Calu3 (cell line): Measurements from ENCODE around the gene FMO3. TPM values are rescaled to one million over a fixed set of nuclear protein-coding genes. Genes with fewer than 3 reads are reported as not detected.

Experiments
- BruUV-seq: library from RNA; stranded (reverse); fragments of 400-500 nt; replicated peaks from 2 replicates; lab custom pipeline; 2021; lab: Mats Ljungman, UMichigan
- CTCF ChIA-PET: fragments of 300-600 bp; sonication (Branson Sonifier 250); formaldehyde crosslinking; loops from one replicate; lab custom pipeline; 2022; ENCODE audit warnings: antibody characterized with exemption; lab: Charles Lee
- DNase-seq: peaks from one replicate; pipeline ENCODE4 v3.0.0; 2022
- H3K27ac Mint-ChIP-seq: one replicate; pipeline ENCODE4 v1.8.0; 2022; ENCODE audit warnings: mixed read lengths; ENCODE audit not compliant: unreplicated experiment
- H3K27me3 Mint-ChIP-seq: one replicate; pipeline ENCODE4 v1.8.0; 2022; ENCODE audit warnings: mixed read lengths; ENCODE audit not compliant: unreplicated experiment
- H3K36me3 Mint-ChIP-seq: one replicate; pipeline ENCODE4 v1.8.0; 2022; ENCODE audit warnings: mild to moderate bottlenecking, moderate library complexity, mixed read lengths; ENCODE audit not compliant: insufficient read depth, unreplicated experiment
- H3K4me1 Mint-ChIP-seq: one replicate; pipeline ENCODE4 v1.8.0; 2022; ENCODE audit warnings: mild to moderate bottlenecking, low read depth, mixed read lengths; ENCODE audit not compliant: unreplicated experiment
- H3K4me3 Mint-ChIP-seq: one replicate; pipeline ENCODE4 v1.8.0; 2022; ENCODE audit warnings: mild to moderate bottlenecking, low read depth, moderate library complexity, mixed read lengths; ENCODE audit not compliant: unreplicated experiment
- H3K9me3 Mint-ChIP-seq: one replicate; pipeline ENCODE4 v1.8.0; 2022; ENCODE audit warnings: low read depth, mixed read lengths; ENCODE audit not compliant: unreplicated experiment
- CTCF ChIP-seq: fragments of 200-600 bp; IDR thresholded peaks from one replicate; pipeline ENCODE4 v1.8.0; 2022; ENCODE audit warnings: antibody characterized with exemption; ENCODE audit not compliant: unreplicated experiment
- intact Hi-C: fragments of 100-400 bp; cut with micrococcal nuclease; formaldehyde crosslinking; loops from one replicate; pipeline ENCODE4 v1.10.0; 2022; ENCODE audit not compliant: unreplicated experiment
- microRNA-seq: library from miRNA; unstranded; fragments of <30 nt; microRNA quantifications from one replicate; pipeline ENCODE4 v1.2.0, GENCODE V29; 2022
- total RNA-seq: library from RNA; stranded (reverse); gene quantifications from 2 replicates; pipeline ENCODE4 v1.2.3, GENCODE V29; 2022

FMO3 gene
- total RNA-seq, 1 experiment from 2014 or later, result not detected

GRCh38 chr1:171166361-171166760 lies 75.7 kb downstream of the FMO3 start:
- TF ChIP-seq CTCF, result no peak
- CTCF ChIA-PET, result no interaction called here
- DNase-seq, result no peak
- Mint-ChIP-seq H3K27me3 (no peaks in the 10 kb centered on the region), H3K9me3 (peaks cover 8% of the 10 kb centered on the region), H3K36me3 (no peaks in the 10 kb centered on the region), H3K4me3 (no peak overlapping the region), H3K27ac (no peak overlapping the region), H3K4me1 (peaks cover 3% of the 10 kb centered on the region)
- intact Hi-C loops, result no loop called here
- no TSS peak for BruUV-seq

Small RNA genes within 50 kb of the gene (microRNA-seq; reads per million reads assigned to microRNA genes)
- gene MIR1295A (not detected), gene MIR1295B (not detected)

Other genes starting within 250 kb of the FMO3 start
- not detected in 2 replicates for gene MROH9, start 155.4 kb upstream of the FMO3 start, total RNA-seq
- gene FMO2, start 94.4 kb downstream of the FMO3 start, total RNA-seq, result not detected in 2 replicates
- not detected in 2 replicates for gene FMO1, start 157.6 kb downstream of the FMO3 start, total RNA-seq
- gene FMO4, start 223.3 kb downstream of the FMO3 start, total RNA-seq, result 2.5 and 3.4 TPM in 2 replicates